Loucy (cell line): ENCODE measurements around the gene SBF2.
A peak's percentile ranks its signal among the peaks of the same experiment; 100 is the strongest.

Experiments
- H2AFZ ChIP-seq: fragments of 200-600 bp; sonication (generic); 2 replicates; pipeline ENCODE4 v1.6.0; 2016; ENCODE audit warnings: antibody characterized with exemption, mild to moderate bottlenecking, low read length, moderate library complexity
- H3F3A ChIP-seq: fragments of 200-600 bp; 2 replicates; pipeline ENCODE4 v1.6.0; 2016; ENCODE audit warnings: antibody characterized with exemption, low read depth, mild to moderate bottlenecking
- H3K27me3 ChIP-seq: fragments of 200-600 bp; sonication (generic); 2 replicates; pipeline ENCODE4 v1.6.1; 2014; ENCODE audit warnings: low read length, mild to moderate bottlenecking; ENCODE audit not compliant: insufficient read depth, poor library complexity, severe bottlenecking
- H3K36me3 ChIP-seq: fragments of 200-600 bp; sonication (generic); 2 replicates; pipeline ENCODE4 v1.6.1; 2016; ENCODE audit warnings: low read length; ENCODE audit not compliant: insufficient read depth
- H3K4me1 ChIP-seq: fragments of 200-600 bp; sonication (generic); 2 replicates; pipeline ENCODE4 v1.5.1; 2014; ENCODE audit warnings: low read length, mild to moderate bottlenecking; ENCODE audit not compliant: insufficient read depth, poor library complexity, severe bottlenecking
- H3K4me2 ChIP-seq: fragments of 200-600 bp; sonication (generic); 2 replicates; pipeline ENCODE4 v1.6.0; 2014; ENCODE audit warnings: antibody characterized with exemption, low read length, low read depth, mild to moderate bottlenecking; ENCODE audit not compliant: poor library complexity, severe bottlenecking
- H3K4me3 ChIP-seq: fragments of 200-600 bp; sonication (generic); 2 replicates; pipeline ENCODE4 v1.5.1; 2014; ENCODE audit warnings: low read length, mild to moderate bottlenecking, mixed read lengths; ENCODE audit not compliant: poor library complexity, severe bottlenecking
- H3K79me2 ChIP-seq: fragments of 200-600 bp; sonication (generic); 2 replicates; pipeline ENCODE4 v1.6.1; 2014; ENCODE audit warnings: low read length; ENCODE audit not compliant: insufficient read depth
- H3K9ac ChIP-seq: fragments of 200-600 bp; sonication (generic); 2 replicates; pipeline ENCODE4 v1.6.0; 2014; ENCODE audit warnings: mild to moderate bottlenecking, low read depth, low read length, moderate library complexity; ENCODE audit not compliant: poor library complexity, severe bottlenecking
- H3K9me2 ChIP-seq: fragments of 200-600 bp; sonication (generic); replicated peaks from 2 replicates; pipeline ENCODE4 v1.6.1; 2016; ENCODE audit warnings: low read depth, low read length, mixed read lengths
- H3K9me3 ChIP-seq: fragments of 200-600 bp; sonication (generic); 2 replicates; pipeline ENCODE4 v1.6.1; 2014; ENCODE audit warnings: mild to moderate bottlenecking, antibody characterized with exemption, low read length, low read depth; ENCODE audit not compliant: insufficient read depth
- H4K20me1 ChIP-seq: fragments of 200-600 bp; sonication (generic); 2 replicates; pipeline ENCODE4 v1.6.0; 2014; ENCODE audit warnings: antibody characterized with exemption, low read length, mild to moderate bottlenecking; ENCODE audit not compliant: insufficient read depth, poor library complexity, severe bottlenecking
- EZH2phosphoT487 ChIP-seq: fragments of 200-600 bp; IDR thresholded peaks from 2 replicates; pipeline ENCODE4 v1.6.1; 2018; ENCODE audit warnings: antibody characterized with exemption, mild to moderate bottlenecking, moderate library complexity, borderline replicate concordance
- TF ChIP-seq, protein P1 (sequence below): fragments of 200-600 bp; sonication (generic); conservative IDR thresholded peaks from 2 replicates; pipeline ENCODE4 v1.5.1; 2014; ENCODE audit warnings: mild to moderate bottlenecking, antibody characterized with exemption, low read length

The SBF2 gene

GRCh38 chr11:10192036-10192435 is 102.0 kb downstream of the SBF2 start:
- no peaks in the 10 kb centered on the region for H3K9me2 ChIP-seq
- H3F3A ChIP-seq: no peaks in the 10 kb centered on the region
- peaks cover 6% of the 10 kb centered on the region for H3K4me1 ChIP-seq
- H3K27me3 ChIP-seq: no peaks in the 10 kb centered on the region
- TF ChIP-seq, protein P1, sequence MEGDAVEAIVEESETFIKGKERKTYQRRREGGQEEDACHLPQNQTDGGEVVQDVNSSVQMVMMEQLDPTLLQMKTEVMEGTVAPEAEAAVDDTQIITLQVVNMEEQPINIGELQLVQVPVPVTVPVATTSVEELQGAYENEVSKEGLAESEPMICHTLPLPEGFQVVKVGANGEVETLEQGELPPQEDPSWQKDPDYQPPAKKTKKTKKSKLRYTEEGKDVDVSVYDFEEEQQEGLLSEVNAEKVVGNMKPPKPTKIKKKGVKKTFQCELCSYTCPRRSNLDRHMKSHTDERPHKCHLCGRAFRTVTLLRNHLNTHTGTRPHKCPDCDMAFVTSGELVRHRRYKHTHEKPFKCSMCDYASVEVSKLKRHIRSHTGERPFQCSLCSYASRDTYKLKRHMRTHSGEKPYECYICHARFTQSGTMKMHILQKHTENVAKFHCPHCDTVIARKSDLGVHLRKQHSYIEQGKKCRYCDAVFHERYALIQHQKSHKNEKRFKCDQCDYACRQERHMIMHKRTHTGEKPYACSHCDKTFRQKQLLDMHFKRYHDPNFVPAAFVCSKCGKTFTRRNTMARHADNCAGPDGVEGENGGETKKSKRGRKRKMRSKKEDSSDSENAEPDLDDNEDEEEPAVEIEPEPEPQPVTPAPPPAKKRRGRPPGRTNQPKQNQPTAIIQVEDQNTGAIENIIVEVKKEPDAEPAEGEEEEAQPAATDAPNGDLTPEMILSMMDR: no peak
- TF ChIP-seq EZH2phosphoT487: no peak
- H3K9ac ChIP-seq: no peak overlapping the region
- H2AFZ ChIP-seq: no peak overlapping the region
- no peaks in the 10 kb centered on the region for H3K79me2 ChIP-seq
- no peaks in the 10 kb centered on the region for H3K9me3 ChIP-seq
- no peaks in the 10 kb centered on the region for H3K36me3 ChIP-seq
- H4K20me1 ChIP-seq: no peaks in the 10 kb centered on the region
- H3K4me2 ChIP-seq: no peak overlapping the region
- no peak overlapping the region for H3K4me3 ChIP-seq

DNA sequence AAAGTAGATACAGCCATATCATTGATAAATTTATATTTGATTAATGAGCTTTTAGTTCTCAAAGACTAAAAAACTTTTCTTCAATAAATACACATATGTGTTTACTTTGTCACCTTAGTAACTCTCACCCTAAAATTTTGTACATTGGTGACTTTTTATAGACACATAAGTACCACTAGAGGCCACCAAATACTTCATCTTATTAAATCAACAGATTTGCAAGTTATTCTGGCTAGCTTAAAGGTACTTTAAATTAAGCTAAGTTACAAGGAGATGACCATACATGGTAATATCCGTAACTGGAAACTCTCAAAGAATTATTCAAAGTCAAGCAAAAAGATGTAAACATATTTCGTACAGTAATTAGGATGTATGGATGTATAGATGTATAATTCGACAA is 112.2 kb downstream of the SBF2 start:
- Histone ChIP-seq H3K4me1 (peaks cover 25% of the 10 kb centered on the region), H3K36me3 (no peaks in the 10 kb centered on the region), H3K4me2 (no peak overlapping the region), H3K27me3 (no peaks in the 10 kb centered on the region), H3K79me2 (no peaks in the 10 kb centered on the region), H3K4me3 (no peak overlapping the region), H4K20me1 (no peaks in the 10 kb centered on the region), H3F3A (no peaks in the 10 kb centered on the region), H3K9ac (no peak overlapping the region), H3K9me3 (no peaks in the 10 kb centered on the region), H2AFZ (no peak overlapping the region), H3K9me2 (no peaks in the 10 kb centered on the region)
- no peak for TF ChIP-seq EZH2phosphoT487
- TF ChIP-seq, protein P1: peak; percentile 62

- Histone ChIP-seq H3K9me3 (no peaks in the 10 kb centered on the region), H3K9ac (no peak overlapping the region), H3K27me3 (no peaks in the 10 kb centered on the region), H3K79me2 (no peaks in the 10 kb centered on the region), H3K36me3 (no peaks in the 10 kb centered on the region), H3K4me3 (no peak overlapping the region), H4K20me1 (no peaks in the 10 kb centered on the region), H2AFZ (no peak overlapping the region), H3K9me2 (no peaks in the 10 kb centered on the region), H3F3A (no peaks in the 10 kb centered on the region), H3K4me1 (peaks cover 7% of the 10 kb centered on the region), H3K4me2 (no peak overlapping the region)
- TF ChIP-seq, protein P1: no peak
- TF ChIP-seq EZH2phosphoT487: no peak
Measured at GRCh38 chr11:10164621-10165020, 129.4 kb downstream of the SBF2 start.
